Activated CD4-positive, CD25-positive, alpha-beta regulatory T cell treated with anti-CD3 and anti-CD28 coated beads, Interleukin-2, amount 50 U/mL, for 72 hours (primary cell): ENCODE measurements around the gene LYSMD3.

ENCODE experiments used
- DNase-seq: peaks from one replicate; pipeline ENCODE4 v3.0.0; 2021

LYSMD3 gene

GRCh38 chr5:90477621-90478215 is 51.7 kb downstream of the LYSMD3 start:
- no peak for DNase-seq

DNA sequence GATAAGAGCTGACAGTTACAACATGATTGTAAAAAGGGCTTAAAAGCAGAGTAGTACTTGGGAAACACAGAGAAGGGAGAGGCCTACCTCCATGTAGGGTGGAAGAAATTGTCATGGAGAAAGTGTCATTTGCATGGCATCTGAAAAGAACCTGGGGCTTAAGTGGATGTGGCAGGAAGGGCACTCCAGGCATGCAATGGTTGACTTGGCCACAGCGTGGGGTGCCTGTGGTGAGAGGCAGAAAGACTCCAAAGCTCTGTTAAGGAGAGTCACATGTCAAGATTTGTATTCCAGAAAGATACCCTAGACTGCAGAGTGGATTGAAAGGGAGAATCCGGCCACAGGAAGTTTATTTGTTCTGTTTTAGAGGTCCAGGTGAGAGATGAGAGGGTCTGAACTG is 52.3 kb downstream of the LYSMD3 start:
- no peak for DNase-seq

DNA sequence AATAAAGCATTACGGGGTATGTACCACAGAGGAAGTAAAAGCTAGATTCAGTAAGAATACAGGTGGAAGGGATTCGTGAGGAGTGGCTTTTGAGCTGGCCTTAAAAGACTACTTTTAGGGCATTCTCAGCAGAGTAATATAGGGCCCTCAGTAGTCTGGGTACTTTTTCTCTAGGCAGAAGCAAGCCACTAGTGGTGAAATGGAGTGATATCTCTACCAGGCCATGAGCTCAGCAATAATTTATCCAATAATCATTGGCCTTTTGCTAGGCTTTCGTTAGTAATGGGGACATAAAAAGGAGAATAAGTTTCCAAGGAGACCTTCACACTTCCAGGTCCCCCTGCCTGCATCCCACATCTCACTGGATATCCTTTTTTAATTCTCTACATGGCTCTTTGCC is 53.0 kb downstream of the LYSMD3 start:
- no peak for DNase-seq

GRCh38 chr5:90475436-90475980 is 53.9 kb downstream of the LYSMD3 start:
- no peak for DNase-seq

- DNase-seq, result peak; percentile 88
Measured at GRCh38 chr5:90474235-90475107, 54.9 kb downstream of the LYSMD3 start, which contains the start of the genes MBLAC2 and POLR3G. Gene MBLAC2 (minus strand): TSS chr5:90474771. CDS start chr5:90474292, 479 bp downstream. Gene POLR3G (plus strand): TSS chr5:90474864. CDS start chr5:90485568, 10,704 bp downstream.

- no peak for DNase-seq
Measured at GRCh38 chr5:90473396-90474234, 55.8 kb downstream of the LYSMD3 start.

DNA sequence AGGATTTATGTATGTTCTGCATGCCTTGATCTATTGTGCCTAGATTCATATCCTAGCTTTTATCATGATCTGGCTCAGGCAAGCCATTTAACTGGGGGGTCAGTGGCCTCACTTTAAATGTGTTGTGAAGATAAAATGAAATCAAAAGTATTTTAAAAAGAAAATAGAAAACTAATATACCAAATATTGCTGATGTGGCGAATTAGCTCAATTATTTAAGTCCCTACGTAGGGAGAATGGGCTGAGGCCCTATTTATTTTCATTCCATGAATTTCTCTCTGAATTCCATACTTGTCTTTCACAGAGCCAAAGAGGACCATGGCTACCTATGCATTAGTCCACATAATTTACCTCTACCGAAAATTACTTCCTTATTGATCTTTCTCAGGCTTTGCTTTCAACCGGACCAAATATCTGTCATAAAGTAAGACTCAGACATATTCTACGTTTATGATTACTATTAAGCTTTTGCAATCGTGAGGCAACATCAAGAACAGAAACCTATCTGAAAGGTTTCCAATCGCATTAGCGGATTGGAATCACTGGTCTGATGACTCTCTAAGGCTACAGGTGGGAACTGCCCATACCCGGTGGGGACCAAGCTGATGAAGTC is 56.5 kb downstream of the LYSMD3 start:
- no peak for DNase-seq
